AG04450 (cell line): ENCODE measurements around the gene ACO2. TPM values are rescaled to one million over a fixed set of nuclear protein-coding genes. Genes with fewer than 3 reads are reported as not detected.

Experiments used
- CTCF ChIA-PET: fragments of 300-600, 350-600 bp; formaldehyde crosslinking; extraction: SDS; loops from one replicate; lab custom pipeline; 2022; ENCODE audit warnings: antibody characterized with exemption, inconsistent platforms; lab: Charles Lee
- POLR2A ChIA-PET: fragments of 350-600 bp; formaldehyde crosslinking; extraction: SDS; loops from one replicate; lab custom pipeline; 2021; ENCODE audit warnings: antibody characterized with exemption, inconsistent platforms; lab: Yijun Ruan, JAX
- DNase-seq: peaks from one replicate; pipeline ENCODE4 v3.0.0-alpha.2; 2011; ENCODE audit warnings: low read depth, low spot score
- H3K27ac ChIP-seq: one replicate; pipeline ENCODE4 v1.5.1; 2012; ENCODE audit warnings: low read depth, low read length, control low read depth
- H3K27me3 ChIP-seq: one replicate; pipeline ENCODE4 v1.6.0; 2012; ENCODE audit warnings: low read length; ENCODE audit not compliant: control insufficient read depth, insufficient read depth
- H3K4me3 ChIP-seq: 2 replicates; pipeline ENCODE4 v1.5.1; 2011; ENCODE audit warnings: mild to moderate bottlenecking, low read depth, low read length, control low read depth
- H3K9me3 ChIP-seq: 2 replicates; pipeline ENCODE4 v1.5.1; 2012; ENCODE audit warnings: low read length; ENCODE audit not compliant: control insufficient read depth, insufficient read depth
- polyA plus RNA-seq: library from polyadenylated mRNA; depleted of rRNA; stranded (reverse); fragments of >200 nt; gene quantifications from 2 replicates; pipeline ENCODE4 v1.2.3, GENCODE V29; 2011
- TF ChIP-seq, protein P1 (sequence below): IDR thresholded peaks from 2 replicates; pipeline ENCODE4 v1.5.1; 2011; ENCODE audit warnings: low read depth, low read length, control low read depth, inconsistent platforms

ACO2 gene
- polyA plus RNA-seq, 1 experiment, result 32.2 TPM

GRCh38 chr22:41505511-41506220 lies 36.7 kb downstream of the ACO2 start:
- DNase-seq, result no peak
- ChIA-PET POLR2A (no interaction called here), CTCF (interaction anchor here (0.6 to 2.4 kb wide), 2 partner anchors 12 to 105 kb away, joined by 5 to 22 read pairs; no protein-coding TSS in a partner anchor)
- H3K4me3 ChIP-seq, result no peak overlapping the region
- H3K27ac ChIP-seq, result no peak overlapping the region
- H3K9me3 ChIP-seq, result no peaks in the 10 kb centered on the region
- TF ChIP-seq, protein P1, sequence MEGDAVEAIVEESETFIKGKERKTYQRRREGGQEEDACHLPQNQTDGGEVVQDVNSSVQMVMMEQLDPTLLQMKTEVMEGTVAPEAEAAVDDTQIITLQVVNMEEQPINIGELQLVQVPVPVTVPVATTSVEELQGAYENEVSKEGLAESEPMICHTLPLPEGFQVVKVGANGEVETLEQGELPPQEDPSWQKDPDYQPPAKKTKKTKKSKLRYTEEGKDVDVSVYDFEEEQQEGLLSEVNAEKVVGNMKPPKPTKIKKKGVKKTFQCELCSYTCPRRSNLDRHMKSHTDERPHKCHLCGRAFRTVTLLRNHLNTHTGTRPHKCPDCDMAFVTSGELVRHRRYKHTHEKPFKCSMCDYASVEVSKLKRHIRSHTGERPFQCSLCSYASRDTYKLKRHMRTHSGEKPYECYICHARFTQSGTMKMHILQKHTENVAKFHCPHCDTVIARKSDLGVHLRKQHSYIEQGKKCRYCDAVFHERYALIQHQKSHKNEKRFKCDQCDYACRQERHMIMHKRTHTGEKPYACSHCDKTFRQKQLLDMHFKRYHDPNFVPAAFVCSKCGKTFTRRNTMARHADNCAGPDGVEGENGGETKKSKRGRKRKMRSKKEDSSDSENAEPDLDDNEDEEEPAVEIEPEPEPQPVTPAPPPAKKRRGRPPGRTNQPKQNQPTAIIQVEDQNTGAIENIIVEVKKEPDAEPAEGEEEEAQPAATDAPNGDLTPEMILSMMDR, result no peak
- H3K27me3 ChIP-seq, result no peaks in the 10 kb centered on the region

- TF ChIP-seq, protein P1, result no peak
- Histone ChIP-seq H3K9me3 (no peaks in the 10 kb centered on the region), H3K27ac (no peak overlapping the region), H3K4me3 (no peak overlapping the region), H3K27me3 (no peaks in the 10 kb centered on the region)
- no peak for DNase-seq
- ChIA-PET CTCF (no interaction called here), POLR2A (no interaction called here)
These were observed 38.6 kb downstream of the ACO2 start for GRCh38 chr22:41507330-41508063.

GRCh38 chr22:41508770-41509170 lies 39.9 kb downstream of the ACO2 start:
- DNase-seq, result no peak
- no peaks in the 10 kb centered on the region for H3K27me3 ChIP-seq
- ChIA-PET CTCF (interaction anchor here (0.7 to 1.3 kb wide), 4 partner anchors 9 to 62 kb away, joined by 3 to 11 read pairs (median 3); partner anchors contain the start of gene TOB2), POLR2A (no interaction called here)
- H3K9me3 ChIP-seq, result no peaks in the 10 kb centered on the region
- H3K4me3 ChIP-seq, result no peak overlapping the region
- TF ChIP-seq, protein P1, result peak; percentile 24; the same call in 1 of the 2 replicates
- H3K27ac ChIP-seq, result no peak overlapping the region

DNA sequence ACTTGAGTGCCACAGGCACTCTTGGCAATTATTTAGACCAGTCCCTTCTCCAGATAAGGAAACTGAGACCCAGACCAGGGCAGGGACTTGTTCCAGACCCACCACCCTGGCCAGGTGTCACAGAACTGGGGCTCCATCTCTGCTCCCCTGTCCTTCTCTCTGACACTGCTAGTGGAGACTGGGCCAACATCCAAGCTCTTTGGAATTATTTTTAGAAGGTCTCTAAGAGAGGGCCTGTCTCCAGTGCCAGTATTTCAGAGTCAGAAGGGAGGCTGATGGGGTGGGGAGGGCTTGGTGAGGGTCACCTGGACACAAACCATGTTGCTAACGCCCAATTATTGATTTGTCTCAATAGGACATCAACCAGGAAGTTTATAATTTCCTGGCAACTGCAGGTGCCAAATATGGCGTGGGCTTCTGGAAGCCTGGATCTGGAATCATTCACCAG lies 42.6 kb downstream of the ACO2 start:
- POLR2A ChIA-PET, result interaction anchor here (1.5 kb wide), 1 partner anchor 43 kb away, joined by 5 read pairs; the partner anchor contains the start of genes ACO2 and PHF5A

More for the DNA sequence above, 42.6 kb downstream of the ACO2 start:
- DNase-seq, result no peak
- Histone ChIP-seq H3K9me3 (no peaks in the 10 kb centered on the region), H3K27me3 (no peaks in the 10 kb centered on the region), H3K4me3 (no peak overlapping the region), H3K27ac (no peak overlapping the region)
- CTCF ChIA-PET, result interaction anchor here (1.0 kb wide), 1 partner anchor 15 kb away, joined by 4 read pairs; no protein-coding TSS in a partner anchor
- TF ChIP-seq, protein P1, result no peak
